GM12865 (cell line): ENCODE measurements around the gene PAX7.

Experiments used
- DNase-seq: peaks from one replicate; pipeline ENCODE4 v3.0.0; 2010; ENCODE audit warnings: low read depth
- H3K4me3 ChIP-seq: 2 replicates; pipeline ENCODE4 v1.5.1; 2011; ENCODE audit warnings: mild to moderate bottlenecking, low read depth, low read length, control low read depth
- TF ChIP-seq, protein P1 (sequence below): IDR thresholded peaks from 2 replicates; pipeline ENCODE4 v1.5.1; 2011; ENCODE audit warnings: low read length, control low read depth, low read depth, inconsistent platforms; ENCODE audit not compliant: insufficient read depth; ENCODE audit errors: missing control alignments

Gene PAX7

DNA sequence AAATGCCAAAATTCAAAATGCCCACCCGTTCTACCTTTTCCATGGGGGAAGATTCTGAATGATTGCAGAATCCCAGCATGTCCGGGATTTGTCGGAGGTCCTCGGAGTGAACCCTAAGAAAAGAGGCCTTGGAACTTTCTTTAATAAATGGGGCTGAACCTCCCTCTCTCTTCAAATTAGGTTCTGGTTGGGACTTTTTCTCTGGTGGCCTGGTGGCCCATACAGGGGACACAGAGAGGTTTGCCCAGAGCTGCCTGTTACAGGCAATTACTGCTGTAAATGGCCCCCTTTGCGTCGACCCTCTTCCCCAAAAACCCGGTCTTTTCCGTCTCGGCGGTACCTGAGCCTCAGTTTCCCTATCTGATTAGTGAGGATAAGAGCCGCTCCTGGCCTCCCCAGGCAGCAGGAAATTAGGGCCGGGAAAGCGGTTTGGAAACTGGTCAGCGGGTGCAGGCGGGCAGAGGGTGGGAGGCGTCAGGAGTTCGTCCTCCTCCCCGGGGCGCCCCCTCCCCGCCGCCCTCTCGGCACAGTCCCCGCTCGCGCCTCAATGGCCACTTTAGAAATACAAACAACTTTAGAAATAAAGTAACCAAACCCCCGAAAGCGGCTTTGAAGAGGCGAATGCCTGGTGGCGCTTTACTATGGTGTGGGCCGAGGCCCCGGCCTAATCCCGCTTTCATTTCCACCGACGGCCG, 15.6 kb downstream of the PAX7 start:
- TF ChIP-seq, protein P1, sequence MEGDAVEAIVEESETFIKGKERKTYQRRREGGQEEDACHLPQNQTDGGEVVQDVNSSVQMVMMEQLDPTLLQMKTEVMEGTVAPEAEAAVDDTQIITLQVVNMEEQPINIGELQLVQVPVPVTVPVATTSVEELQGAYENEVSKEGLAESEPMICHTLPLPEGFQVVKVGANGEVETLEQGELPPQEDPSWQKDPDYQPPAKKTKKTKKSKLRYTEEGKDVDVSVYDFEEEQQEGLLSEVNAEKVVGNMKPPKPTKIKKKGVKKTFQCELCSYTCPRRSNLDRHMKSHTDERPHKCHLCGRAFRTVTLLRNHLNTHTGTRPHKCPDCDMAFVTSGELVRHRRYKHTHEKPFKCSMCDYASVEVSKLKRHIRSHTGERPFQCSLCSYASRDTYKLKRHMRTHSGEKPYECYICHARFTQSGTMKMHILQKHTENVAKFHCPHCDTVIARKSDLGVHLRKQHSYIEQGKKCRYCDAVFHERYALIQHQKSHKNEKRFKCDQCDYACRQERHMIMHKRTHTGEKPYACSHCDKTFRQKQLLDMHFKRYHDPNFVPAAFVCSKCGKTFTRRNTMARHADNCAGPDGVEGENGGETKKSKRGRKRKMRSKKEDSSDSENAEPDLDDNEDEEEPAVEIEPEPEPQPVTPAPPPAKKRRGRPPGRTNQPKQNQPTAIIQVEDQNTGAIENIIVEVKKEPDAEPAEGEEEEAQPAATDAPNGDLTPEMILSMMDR = no peak
- no peak overlapping the region for H3K4me3 ChIP-seq
- no peak for DNase-seq

GRCh38 chr1:18646786-18647410, 16.3 kb downstream of the PAX7 start:
- no peak for DNase-seq
- TF ChIP-seq, protein P1 = no peak
- H3K4me3 ChIP-seq = no peak overlapping the region

GRCh38 chr1:18647681-18648214, 17.1 kb downstream of the PAX7 start:
- H3K4me3 ChIP-seq = no peak overlapping the region
- TF ChIP-seq, protein P1 = no peak
- DNase-seq = no peak

- H3K4me3 ChIP-seq = no peak overlapping the region
- no peak for DNase-seq
Measured at GRCh38 chr1:18649693-18650370, 19.2 kb downstream of the PAX7 start.

GRCh38 chr1:18651713-18652112, 21.1 kb downstream of the PAX7 start:
- TF ChIP-seq, protein P1 = no peak
- H3K4me3 ChIP-seq = no peak overlapping the region
- DNase-seq = no peak

More at GRCh38 chr1:18649693-18650370, 19.2 kb downstream of the PAX7 start:
- TF ChIP-seq, protein P1 = no peak

- H3K4me3 ChIP-seq = no peak overlapping the region
- TF ChIP-seq, protein P1 = no peak
Measured at GRCh38 chr1:18652791-18653190, 22.1 kb downstream of the PAX7 start.

More at GRCh38 chr1:18652791-18653190, 22.1 kb downstream of the PAX7 start:
- DNase-seq = no peak
